GM18498 (cell line): ENCODE measurements around the gene SEPTIN6.
"Not testable (repeated sequence)": the region's sequence is repeated elsewhere in the genome, so short reads cannot be mapped to it uniquely, and the experiment has no call there.

ENCODE experiments used
- ATAC-seq: cut with Tn5 transposase; IDR thresholded peaks from one replicate; pipeline ENCODE4 v1.9.1; 2021; ENCODE audit warnings: mild to moderate bottlenecking, moderate library complexity; ENCODE audit not compliant: unreplicated experiment

The SEPTIN6 gene

GRCh38 chrX:119692191-119693039 lies 553 bp downstream of the SEPTIN6 start:
- no peak for ATAC-seq

- no peak for ATAC-seq
Observed at GRCh38 chrX:119690921-119691716, 1.8 kb downstream of the SEPTIN6 start.

DNA sequence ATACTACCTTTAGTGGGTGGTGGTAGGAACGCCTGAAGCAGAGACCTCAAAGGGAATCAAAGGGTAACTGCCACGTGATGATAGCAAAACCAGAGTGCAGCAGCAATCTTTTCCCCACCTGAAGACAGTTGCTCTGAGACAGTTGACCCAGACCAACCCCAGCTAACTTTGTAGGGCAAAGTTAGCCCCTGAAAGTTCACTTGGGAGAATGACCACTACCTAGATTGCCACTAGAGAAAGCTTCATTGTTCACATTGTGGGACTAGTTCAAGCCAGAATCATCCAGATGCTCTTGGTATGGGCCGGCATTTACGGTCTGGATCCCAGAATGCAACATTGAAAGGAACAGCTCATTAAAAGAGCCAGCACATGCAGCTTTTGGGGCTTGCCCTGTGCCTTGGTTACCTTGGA lies 4.1 kb downstream of the SEPTIN6 start:
- no peak for ATAC-seq

GRCh38 chrX:119687661-119688413 lies 5.1 kb downstream of the SEPTIN6 start:
- ATAC-seq, result no peak

DNA sequence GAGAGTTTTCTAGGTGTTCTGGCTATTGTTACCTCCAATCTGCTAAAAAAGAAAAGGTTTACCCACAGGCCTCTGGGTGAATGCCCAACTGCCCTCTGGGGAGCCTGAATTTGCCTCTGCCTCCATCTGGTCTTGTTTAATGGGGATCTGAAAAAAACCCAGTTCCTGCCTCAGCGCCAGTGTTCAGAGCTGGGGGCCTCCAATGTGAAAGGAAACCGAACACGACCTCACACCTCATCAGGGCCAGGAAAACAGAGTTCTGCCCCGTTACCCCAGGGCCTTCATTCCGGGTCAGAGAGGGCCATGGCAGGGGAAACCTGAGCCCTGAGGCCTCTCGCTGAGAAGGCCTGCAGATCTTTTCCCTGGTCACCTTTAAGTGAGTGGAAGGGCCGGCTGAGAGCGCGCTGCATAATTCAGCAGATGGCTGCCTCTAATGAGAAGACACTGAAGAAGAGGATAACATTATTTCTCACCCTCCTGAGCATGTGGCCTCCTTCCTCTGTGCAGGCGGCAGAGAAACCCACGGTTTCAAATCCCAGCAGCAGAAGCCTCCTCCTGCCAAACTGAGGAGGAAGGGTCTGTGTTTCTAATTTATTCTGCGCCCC lies 6.8 kb downstream of the SEPTIN6 start:
- ATAC-seq, result peak; percentile 29

GRCh38 chrX:119685225-119686066 lies 7.5 kb downstream of the SEPTIN6 start:
- ATAC-seq, result peak; percentile 41

DNA sequence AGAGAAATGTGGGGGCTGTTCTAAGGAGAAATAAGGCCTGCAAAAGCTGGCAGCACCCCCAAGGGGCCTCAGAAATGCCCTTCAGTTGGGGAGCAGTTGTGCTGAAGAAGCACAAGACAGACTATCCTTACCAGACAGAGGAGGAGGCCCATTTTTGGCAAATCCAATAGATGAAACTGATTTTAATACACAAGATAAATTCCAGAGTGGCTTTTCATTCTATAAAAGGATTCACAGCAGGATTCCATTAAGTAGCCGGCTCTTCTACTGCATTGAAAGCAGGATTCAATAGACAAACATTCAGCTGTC lies 8.1 kb downstream of the SEPTIN6 start:
- ATAC-seq, result no peak

GRCh38 chrX:119684312-119684711 lies 8.7 kb downstream of the SEPTIN6 start:
- not testable (repeated sequence) for ATAC-seq

DNA sequence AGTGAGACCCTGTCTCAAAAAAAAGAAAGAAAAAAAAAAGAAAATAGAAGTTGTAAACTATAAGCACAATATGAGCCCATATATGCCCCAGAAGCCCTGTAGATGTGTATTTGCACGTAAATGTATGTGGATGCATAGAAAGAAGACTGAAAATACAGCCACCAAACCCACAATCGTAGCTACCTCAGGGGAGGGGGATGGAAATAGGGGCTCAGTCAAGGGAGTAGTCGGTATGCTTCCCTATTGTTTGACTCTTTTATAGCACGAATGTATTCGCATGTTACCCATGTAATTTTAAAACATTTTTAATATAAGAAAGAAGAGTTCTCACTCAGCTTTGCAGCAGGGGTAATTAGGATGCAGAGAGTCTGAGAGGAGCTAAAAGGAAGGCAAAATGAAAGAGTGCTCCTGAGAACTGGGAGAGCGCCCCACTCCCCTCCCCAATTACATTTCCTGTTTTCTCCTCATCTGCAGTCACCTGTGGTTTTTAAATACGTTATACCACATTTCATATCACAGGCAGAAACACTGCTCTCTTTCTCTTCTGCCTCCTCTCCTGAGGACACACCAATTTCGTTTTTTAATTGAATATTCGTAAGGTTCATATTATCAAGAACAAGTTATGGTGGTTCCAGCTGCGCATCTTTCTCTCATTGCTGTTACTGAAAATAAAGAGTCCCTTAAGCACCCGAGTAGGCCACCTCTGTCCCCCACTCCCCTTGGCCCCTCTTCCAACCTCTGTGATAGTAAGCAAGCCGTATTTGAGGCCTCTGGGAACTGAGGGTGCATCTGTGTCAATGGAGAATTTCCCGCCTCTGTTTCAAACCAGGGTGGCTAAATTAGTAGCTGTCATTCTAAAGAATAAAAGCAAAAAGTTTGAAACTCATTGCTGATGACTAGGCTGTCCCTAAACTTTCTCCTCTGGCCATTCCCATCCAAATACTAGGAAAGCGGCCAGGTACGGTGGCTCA lies 10.7 kb downstream of the SEPTIN6 start:
- ATAC-seq, result no peak

DNA sequence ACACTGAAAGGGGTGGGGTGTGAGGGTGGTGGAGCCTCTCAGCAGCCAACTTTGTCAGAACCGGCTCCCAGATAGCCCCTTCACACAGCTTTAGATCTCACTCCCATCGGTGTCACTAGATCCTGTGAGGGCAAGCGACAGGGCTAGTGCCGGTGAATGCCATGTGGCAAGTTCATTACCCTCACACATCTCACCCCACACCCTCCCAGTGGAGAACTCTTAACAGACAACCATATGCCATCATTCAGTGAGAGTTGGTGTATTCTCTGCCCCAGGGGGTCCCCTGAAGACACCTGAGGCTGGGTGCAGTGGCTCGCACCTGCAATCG lies 15.3 kb downstream of the SEPTIN6 start:
- ATAC-seq, result no peak

GRCh38 chrX:119676949-119677653 lies 15.9 kb downstream of the SEPTIN6 start:
- ATAC-seq, result no peak

- no peak for ATAC-seq
Observed at GRCh38 chrX:119673336-119673735, 19.6 kb downstream of the SEPTIN6 start.

DNA sequence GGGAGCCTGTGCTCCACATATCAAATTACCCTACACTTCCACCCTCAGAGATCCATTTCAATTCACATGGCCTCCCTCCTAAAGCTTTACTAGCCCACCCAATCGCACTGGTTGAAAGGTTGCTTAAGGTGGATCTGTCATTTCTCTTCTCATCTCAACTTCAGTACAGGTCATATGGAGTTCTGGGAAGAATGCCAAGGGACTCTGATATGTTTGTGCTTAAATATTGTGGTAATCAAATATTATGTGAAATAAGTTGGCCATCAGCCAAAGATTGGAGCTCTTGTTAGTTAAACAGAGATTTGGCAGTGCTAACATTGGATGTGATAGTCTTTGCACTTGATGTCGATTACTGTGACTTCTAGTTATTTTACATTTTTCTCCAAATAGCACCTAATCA lies 20.5 kb downstream of the SEPTIN6 start:
- no peak for ATAC-seq

DNA sequence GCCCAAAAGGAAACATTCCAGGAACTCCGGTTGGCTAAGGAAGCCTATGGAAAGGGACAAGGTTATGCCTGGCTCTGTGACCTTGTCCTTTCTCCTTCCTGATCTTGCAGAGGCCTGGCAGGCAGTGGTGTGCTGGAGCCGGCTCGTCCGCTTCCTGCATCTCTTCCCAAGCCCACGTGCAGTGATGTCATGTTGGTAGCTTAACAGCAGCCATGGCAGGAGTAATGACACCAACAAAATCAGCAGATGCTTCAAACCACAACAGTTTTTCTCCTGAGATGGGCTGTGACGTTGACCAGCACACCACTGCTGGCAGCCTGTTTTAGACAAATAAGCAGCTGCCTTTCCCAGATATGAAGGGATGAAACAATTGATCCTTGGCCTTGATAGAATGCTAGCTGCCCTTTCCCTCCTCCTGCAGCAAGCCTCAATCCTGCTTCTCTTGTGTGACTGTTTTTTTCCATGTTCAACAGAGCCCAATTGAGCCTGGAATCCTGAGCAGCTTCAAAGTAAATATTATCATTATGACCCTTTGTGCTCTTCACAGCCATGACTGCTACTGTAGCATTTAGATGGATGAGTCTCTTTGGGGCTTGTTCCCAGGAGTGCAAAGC lies 23.4 kb downstream of the SEPTIN6 start:
- no peak for ATAC-seq

DNA sequence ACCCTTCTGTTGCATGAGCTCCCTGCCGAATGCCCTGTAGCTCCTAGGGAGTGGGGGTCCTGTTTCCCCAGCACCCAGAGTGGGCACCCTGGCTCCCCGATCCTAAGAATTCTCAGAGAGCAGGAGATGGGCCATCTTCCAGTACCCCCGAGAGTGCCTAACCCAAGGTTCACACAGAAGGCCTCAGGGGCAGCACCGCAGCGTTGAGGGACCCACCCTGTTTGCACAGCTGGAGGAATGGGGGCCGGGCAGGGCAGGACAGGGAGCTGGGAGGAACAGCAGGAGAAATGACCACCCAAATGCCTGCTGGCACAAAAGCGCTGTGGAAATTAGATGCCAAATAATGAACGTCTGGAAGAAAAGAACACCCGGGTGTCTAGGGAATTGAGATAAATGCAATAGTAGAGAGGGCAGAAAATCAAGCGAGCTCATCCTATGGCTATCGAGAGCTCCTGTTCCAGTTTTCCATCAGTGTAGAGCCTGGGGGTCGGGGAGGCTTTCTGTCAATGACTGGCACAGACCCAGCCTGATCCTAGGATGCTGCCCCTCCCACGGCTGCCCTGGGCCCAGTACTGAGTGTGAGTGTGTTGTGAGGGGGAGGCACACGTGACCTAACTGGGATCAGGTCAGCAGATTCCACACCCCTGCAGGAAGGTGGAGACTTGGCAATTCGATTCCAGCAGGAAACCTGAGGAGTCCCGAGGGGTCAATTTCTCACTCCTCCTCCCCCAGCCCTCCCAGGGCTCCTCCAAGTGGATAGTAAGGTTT lies 25.7 kb downstream of the SEPTIN6 start:
- no peak for ATAC-seq

GRCh38 chrX:119664877-119665276 lies 28.1 kb downstream of the SEPTIN6 start:
- ATAC-seq, result not testable (repeated sequence)

GRCh38 chrX:119661486-119661885 lies 31.5 kb downstream of the SEPTIN6 start:
- ATAC-seq, result no peak
